HEK293 (cell line): ENCODE results near the gene NR2F1-AS1.

Source experiments
- CTCF ChIA-PET: fragments of 350-600 bp; formaldehyde crosslinking; extraction: SDS; loops from one replicate; lab custom pipeline; 2021; ENCODE audit warnings: antibody characterized with exemption; lab: Yijun Ruan, JAX
- POLR2A ChIA-PET: fragments of 300-600 bp; formaldehyde crosslinking; extraction: SDS; loops from one replicate; lab custom pipeline; 2020; ENCODE audit warnings: antibody characterized with exemption, inconsistent platforms; lab: Yijun Ruan, JAX
- H3K27ac ChIP-seq: fragments of 200-500 bp; sonication (Bioruptor generic); 2 replicates; pipeline ENCODE4 v1.5.1; 2014; ENCODE audit warnings: low read depth, low read length, control low read depth, inconsistent platforms; ENCODE audit errors: extremely low read depth
- H3K36me3 ChIP-seq, 2 experiments: fragments of 200-500 bp in 1 of 2; sonication (Bioruptor generic) in 1 of 2; 1 replicate in 1 of 2; 2 replicates in 1 of 2; pipeline ENCODE4 v1.5.1; 2014 to 2017; ENCODE audit warnings: inconsistent platforms in 2 of 2, low read length in 2 of 2; ENCODE audit not compliant: control insufficient read depth in 2 of 2, insufficient read depth in 1 of 2
- H3K4me1 ChIP-seq: fragments of 200-500 bp; sonication (Bioruptor generic); 2 replicates; pipeline ENCODE4 v1.5.1; 2014; ENCODE audit warnings: mild to moderate bottlenecking, low read length, inconsistent platforms; ENCODE audit not compliant: control insufficient read depth, insufficient read depth
- H3K4me3 ChIP-seq: 2 replicates; pipeline ENCODE4 v1.5.1; 2011; ENCODE audit warnings: low read depth, mild to moderate bottlenecking, control low read depth, low read length, moderate library complexity
- H3K9me3 ChIP-seq: fragments of 200-500 bp; sonication (Bioruptor generic); 2 replicates; pipeline ENCODE4 v1.5.1; 2014; ENCODE audit warnings: low read depth, low read length, inconsistent platforms; ENCODE audit not compliant: control insufficient read depth, insufficient read depth
- CTCF ChIP-seq: fragments of 450-650 bp; formaldehyde crosslinking; IDR thresholded peaks from 2 replicates; pipeline ENCODE4 v1.5.1; 2016; ENCODE audit warnings: missing biosample characterization, missing genetic modification characterization
- EGR2 ChIP-seq: fragments of 450-650 bp; formaldehyde crosslinking; IDR thresholded peaks from 2 replicates; pipeline ENCODE4 v1.5.1; 2016; ENCODE audit warnings: low read depth, missing biosample characterization, missing genetic modification characterization
- FEZF1 ChIP-seq: fragments of 450-650 bp; formaldehyde crosslinking; IDR thresholded peaks from 2 replicates; pipeline ENCODE4 v1.5.1; 2016; ENCODE audit warnings: missing biosample characterization, missing genetic modification characterization
- GLIS2 ChIP-seq: fragments of 450-650 bp; formaldehyde crosslinking; IDR thresholded peaks from 2 replicates; pipeline ENCODE4 v1.5.1; 2016; ENCODE audit warnings: missing biosample characterization, missing genetic modification characterization
- IKZF3 ChIP-seq: fragments of 450-650 bp; IDR thresholded peaks from 2 replicates; pipeline ENCODE4 v1.5.0; 2018; ENCODE audit warnings: missing biosample characterization, mild to moderate bottlenecking, missing genetic modification characterization, moderate library complexity
- INSM2 ChIP-seq: fragments of 450-650 bp; formaldehyde crosslinking; IDR thresholded peaks from 2 replicates; pipeline ENCODE4 v1.5.1; 2016; ENCODE audit warnings: missing biosample characterization, missing genetic modification characterization
- KLF17 ChIP-seq: fragments of 450-650 bp; formaldehyde crosslinking; IDR thresholded peaks from 2 replicates; pipeline ENCODE4 v1.5.1; 2016; ENCODE audit warnings: missing biosample characterization, missing genetic modification characterization
- SCRT2 ChIP-seq: fragments of 450-650 bp; formaldehyde crosslinking; IDR thresholded peaks from 2 replicates; pipeline ENCODE4 v1.5.1; 2016; ENCODE audit warnings: missing biosample characterization, missing genetic modification characterization
- SP7 ChIP-seq: fragments of 450-650 bp; formaldehyde crosslinking; IDR thresholded peaks from 2 replicates; pipeline ENCODE4 v1.5.1; 2016; ENCODE audit warnings: missing biosample characterization, missing genetic modification characterization
- ZFHX2 ChIP-seq: fragments of 450-650 bp; formaldehyde crosslinking; conservative IDR thresholded peaks from 2 replicates; pipeline ENCODE4 v1.5.1; 2016; ENCODE audit warnings: missing biosample characterization, missing genetic modification characterization
- ZFP37 ChIP-seq: fragments of 450-650 bp; formaldehyde crosslinking; IDR thresholded peaks from 2 replicates; pipeline ENCODE4 v1.5.1; 2016; ENCODE audit warnings: missing biosample characterization, missing genetic modification characterization
- ZIC2 ChIP-seq: fragments of 450-650 bp; formaldehyde crosslinking; IDR thresholded peaks from 2 replicates; pipeline ENCODE4 v1.5.1; 2016; ENCODE audit warnings: missing biosample characterization, missing genetic modification characterization
- ZNF146 ChIP-seq: fragments of 450-650 bp; formaldehyde crosslinking; IDR thresholded peaks from 2 replicates; pipeline ENCODE4 v1.5.1; 2016; ENCODE audit warnings: missing biosample characterization, missing genetic modification characterization
- ZNF16 ChIP-seq: fragments of 450-650 bp; formaldehyde crosslinking; IDR thresholded peaks from 2 replicates; pipeline ENCODE4 v1.5.1; 2016; ENCODE audit warnings: low read depth, missing biosample characterization, missing genetic modification characterization
- ZNF202 ChIP-seq: fragments of 450-650 bp; formaldehyde crosslinking; IDR thresholded peaks from 2 replicates; pipeline ENCODE4 v1.5.1; 2016; ENCODE audit warnings: missing biosample characterization, missing genetic modification characterization, borderline replicate concordance
- ZNF571 ChIP-seq: fragments of 450-650 bp; formaldehyde crosslinking; IDR thresholded peaks from 2 replicates; pipeline ENCODE4 v1.5.0; 2017; ENCODE audit warnings: missing biosample characterization, missing genetic modification characterization
- ZNF610 ChIP-seq: fragments of 450-650 bp; formaldehyde crosslinking; IDR thresholded peaks from 2 replicates; pipeline ENCODE4 v1.5.1; 2016; ENCODE audit warnings: missing biosample characterization, missing genetic modification characterization, borderline replicate concordance
- ZNF830 ChIP-seq: fragments of 450-650 bp; IDR thresholded peaks from 2 replicates; pipeline ENCODE4 v1.5.0; 2018; ENCODE audit warnings: missing biosample characterization, missing genetic modification characterization, low read depth, mild to moderate bottlenecking, moderate library complexity
- ZNF843 ChIP-seq: fragments of 450-650 bp; formaldehyde crosslinking; IDR thresholded peaks from 2 replicates; pipeline ENCODE4 v1.5.1; 2016; ENCODE audit warnings: missing biosample characterization, missing genetic modification characterization
- ZXDB ChIP-seq: fragments of 450-650 bp; formaldehyde crosslinking; IDR thresholded peaks from 2 replicates; pipeline ENCODE4 v1.5.1; 2016; ENCODE audit warnings: missing biosample characterization, missing genetic modification characterization
- TF ChIP-seq, protein P1 (sequence below): fragments of 450-650 bp; formaldehyde crosslinking; IDR thresholded peaks from 2 replicates; pipeline ENCODE4 v1.5.1; 2016; ENCODE audit warnings: missing biosample characterization, missing genetic modification characterization
- TF ChIP-seq, protein P2 (sequence below): fragments of 450-650 bp; formaldehyde crosslinking; IDR thresholded peaks from 2 replicates; pipeline ENCODE4 v1.5.1; 2016; ENCODE audit warnings: missing biosample characterization, missing genetic modification characterization

Gene NR2F1-AS1

GRCh38 chr5:93579692-93580062, 1.3 kb downstream of the NR2F1-AS1 start (continued):
- TF ChIP-seq ZNF830 (tag by site-specific recombination) (no peak), SP7 (tag by site-specific recombination) (0 out of 2 replicates have a peak, but pooled peaks have one; percentile 57), ZFP37 (tag by site-specific recombination) (peak; percentile 69; the same call in 1 of the 2 replicates), GLIS2 (0 out of 2 replicates have a peak, but pooled peaks have one; percentile 30), SCRT2 (tag by site-specific recombination) (peak; percentile 49; the same call in 1 of the 2 replicates), KLF17 (tag by site-specific recombination) (no peak), FEZF1 (tag by site-specific recombination) (0 out of 2 replicates have a peak, but pooled peaks have one; percentile 6), ZIC2 (tag by site-specific recombination) (peak; percentile 31; the same call in 1 of the 2 replicates), EGR2 (tag by site-specific recombination) (peak; percentile 68), ZNF610 (peak; percentile 42; the same call in 1 of the 2 replicates), INSM2 (tag by site-specific recombination) (0 out of 2 replicates have a peak, but pooled peaks have one; percentile 47), ZFHX2 (peak; percentile 91), ZXDB (tag by site-specific recombination) (no peak), ZNF843 (tag by site-specific recombination) (no peak)
- TF ChIP-seq, protein P1, sequence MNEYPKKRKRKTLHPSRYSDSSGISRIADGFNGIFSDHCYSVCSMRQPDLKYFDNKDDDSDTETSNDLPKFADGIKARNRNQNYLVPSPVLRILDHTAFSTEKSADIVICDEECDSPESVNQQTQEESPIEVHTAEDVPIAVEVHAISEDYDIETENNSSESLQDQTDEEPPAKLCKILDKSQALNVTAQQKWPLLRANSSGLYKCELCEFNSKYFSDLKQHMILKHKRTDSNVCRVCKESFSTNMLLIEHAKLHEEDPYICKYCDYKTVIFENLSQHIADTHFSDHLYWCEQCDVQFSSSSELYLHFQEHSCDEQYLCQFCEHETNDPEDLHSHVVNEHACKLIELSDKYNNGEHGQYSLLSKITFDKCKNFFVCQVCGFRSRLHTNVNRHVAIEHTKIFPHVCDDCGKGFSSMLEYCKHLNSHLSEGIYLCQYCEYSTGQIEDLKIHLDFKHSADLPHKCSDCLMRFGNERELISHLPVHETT: no peak
- TF ChIP-seq, protein P2, sequence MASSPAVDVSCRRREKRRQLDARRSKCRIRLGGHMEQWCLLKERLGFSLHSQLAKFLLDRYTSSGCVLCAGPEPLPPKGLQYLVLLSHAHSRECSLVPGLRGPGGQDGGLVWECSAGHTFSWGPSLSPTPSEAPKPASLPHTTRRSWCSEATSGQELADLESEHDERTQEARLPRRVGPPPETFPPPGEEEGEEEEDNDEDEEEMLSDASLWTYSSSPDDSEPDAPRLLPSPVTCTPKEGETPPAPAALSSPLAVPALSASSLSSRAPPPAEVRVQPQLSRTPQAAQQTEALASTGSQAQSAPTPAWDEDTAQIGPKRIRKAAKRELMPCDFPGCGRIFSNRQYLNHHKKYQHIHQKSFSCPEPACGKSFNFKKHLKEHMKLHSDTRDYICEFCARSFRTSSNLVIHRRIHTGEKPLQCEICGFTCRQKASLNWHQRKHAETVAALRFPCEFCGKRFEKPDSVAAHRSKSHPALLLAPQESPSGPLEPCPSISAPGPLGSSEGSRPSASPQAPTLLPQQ (tag by site-specific recombination): peak; percentile 57

- CTCF ChIA-PET: interaction anchor here (0.6 kb wide), 2 partner anchors 315 to 386 kb away, joined by 3 to 4 read pairs; no protein-coding TSS in a partner anchor
- no peak overlapping the region for H3K4me3 ChIP-seq
- POLR2A ChIA-PET: no interaction called here
- H3K4me1 ChIP-seq: peaks cover 7% of the 10 kb centered on the region; the same call in 1 of the 2 replicates
- H3K36me3 ChIP-seq: no peaks in the 10 kb centered on the region
- peak; percentile 31; the same call in 1 of the 2 replicates for TF ChIP-seq EGR2 (tag by site-specific recombination)
- no peak for TF ChIP-seq CTCF (tag by site-specific recombination)
- peak; percentile 47; the same call in 1 of the 2 replicates for TF ChIP-seq ZNF202 (tag by site-specific recombination)
- no peak for TF ChIP-seq ZNF571 (tag by site-specific recombination)
- peak; percentile 74 for TF ChIP-seq ZFHX2
- TF ChIP-seq ZNF16 (tag by site-specific recombination): no peak
- 0 out of 2 replicates have a peak, but pooled peaks have one; percentile 15 for TF ChIP-seq IKZF3 (tag by site-specific recombination)
- no peak for TF ChIP-seq ZNF146 (tag by site-specific recombination)
- no peaks in the 10 kb centered on the region for H3K9me3 ChIP-seq
- H3K27ac ChIP-seq: 0 out of 2 replicates have a peak overlapping the region, but pooled peaks have one; percentile 5
Observed at GRCh38 chr5:93578813-93579691, 2.0 kb downstream of the NR2F1-AS1 start.
